Measurements from ENCODE around the gene TFAP2D. TPM values are rescaled to one million over a fixed set of nuclear protein-coding genes. Genes with fewer than 3 reads are reported as not detected.

Gene TFAP2D
- total RNA-seq, 1 experiment from 2014 or later = not detected

DNA sequence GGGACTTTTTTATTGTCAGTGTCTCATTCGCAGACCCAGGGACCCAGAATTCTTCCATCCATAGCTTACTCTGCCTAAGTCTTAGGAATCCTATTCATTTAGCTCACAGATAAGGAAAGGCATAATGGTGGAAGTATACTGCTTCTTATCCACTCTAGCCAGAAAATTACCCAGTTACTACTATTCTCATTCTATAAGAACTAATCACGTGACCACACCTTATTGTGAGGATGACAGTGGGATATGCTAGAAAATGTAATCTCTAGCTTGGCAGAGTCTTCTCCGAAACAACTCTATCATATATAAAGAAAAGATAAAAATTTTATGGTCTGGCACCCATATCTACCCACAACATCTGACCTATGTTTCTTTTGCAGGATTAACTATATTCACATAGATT is 21.2 kb downstream of the TFAP2D start:
- Mint-ChIP-seq H3K27ac (ENCODE audit: unreplicated experiment) (no peak overlapping the region), H3K4me3 (ENCODE audit: unreplicated experiment) (no peak overlapping the region), H3K4me1 (ENCODE audit: low read depth, unreplicated experiment) (no peaks in the 10 kb centered on the region), H3K27me3 (ENCODE audit: insufficient read depth, unreplicated experiment) (no peaks in the 10 kb centered on the region), H3K9me3 (ENCODE audit: unreplicated experiment) (no peaks in the 10 kb centered on the region), H3K36me3 (ENCODE audit: insufficient read depth, unreplicated experiment) (no peaks in the 10 kb centered on the region)
- POLR2A ChIA-PET = no interaction called here
- H3K27me3 ChIP-seq (replicated peaks; ENCODE audit: control insufficient read depth, insufficient read depth, low read length) = no peaks in the 10 kb centered on the region
- no TSS peak for BruUV-seq (replicated peaks)
- intact Hi-C loops (cut with micrococcal nuclease; ENCODE audit: unreplicated experiment) = no loop called here
- TF ChIP-seq, protein P1, sequence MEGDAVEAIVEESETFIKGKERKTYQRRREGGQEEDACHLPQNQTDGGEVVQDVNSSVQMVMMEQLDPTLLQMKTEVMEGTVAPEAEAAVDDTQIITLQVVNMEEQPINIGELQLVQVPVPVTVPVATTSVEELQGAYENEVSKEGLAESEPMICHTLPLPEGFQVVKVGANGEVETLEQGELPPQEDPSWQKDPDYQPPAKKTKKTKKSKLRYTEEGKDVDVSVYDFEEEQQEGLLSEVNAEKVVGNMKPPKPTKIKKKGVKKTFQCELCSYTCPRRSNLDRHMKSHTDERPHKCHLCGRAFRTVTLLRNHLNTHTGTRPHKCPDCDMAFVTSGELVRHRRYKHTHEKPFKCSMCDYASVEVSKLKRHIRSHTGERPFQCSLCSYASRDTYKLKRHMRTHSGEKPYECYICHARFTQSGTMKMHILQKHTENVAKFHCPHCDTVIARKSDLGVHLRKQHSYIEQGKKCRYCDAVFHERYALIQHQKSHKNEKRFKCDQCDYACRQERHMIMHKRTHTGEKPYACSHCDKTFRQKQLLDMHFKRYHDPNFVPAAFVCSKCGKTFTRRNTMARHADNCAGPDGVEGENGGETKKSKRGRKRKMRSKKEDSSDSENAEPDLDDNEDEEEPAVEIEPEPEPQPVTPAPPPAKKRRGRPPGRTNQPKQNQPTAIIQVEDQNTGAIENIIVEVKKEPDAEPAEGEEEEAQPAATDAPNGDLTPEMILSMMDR (IDR thresholded peaks at IDR 0.05; ENCODE audit: insufficient read depth in 1 of 2, low read depth in 1 of 2, low read length in 1 of 2, severe bottlenecking in 1 of 2, unreplicated experiment in 1 of 2) = no peak
- no peaks in the 10 kb centered on the region for H3K4me1 ChIP-seq
- no peak overlapping the region for H3K4me3 ChIP-seq (ENCODE audit: low read depth, low read length)
- no peaks in the 10 kb centered on the region for H3K36me3 ChIP-seq (ENCODE audit: control insufficient read depth, insufficient read depth, low read length)
- CTCF ChIA-PET = no interaction called here
- no peak for DNase-seq
- no peaks in the 10 kb centered on the region for H3K9me3 ChIP-seq

DNA sequence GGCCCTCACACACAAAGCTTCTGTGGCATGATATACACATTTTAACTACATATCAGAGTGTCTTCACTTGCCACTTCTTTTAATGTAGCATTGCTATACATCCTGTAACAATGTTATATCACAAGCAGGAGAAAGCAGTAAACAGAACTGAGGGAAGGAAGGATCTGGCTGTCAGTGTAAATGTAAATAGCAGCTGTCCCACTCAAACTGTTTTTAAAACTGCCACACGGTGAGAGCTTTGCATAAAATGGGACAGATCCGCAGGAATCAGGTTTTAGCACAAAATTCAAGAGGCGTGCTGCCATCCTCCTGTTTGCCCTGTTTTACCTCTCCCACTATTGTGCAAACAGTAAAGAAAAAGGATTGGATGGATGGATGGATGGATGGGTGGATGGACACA is 28.8 kb downstream of the TFAP2D start:
- Mint-ChIP-seq H3K9me3 (ENCODE audit: unreplicated experiment) (no peaks in the 10 kb centered on the region), H3K4me3 (ENCODE audit: unreplicated experiment) (no peak overlapping the region), H3K27me3 (ENCODE audit: insufficient read depth, unreplicated experiment) (no peaks in the 10 kb centered on the region), H3K4me1 (ENCODE audit: low read depth, unreplicated experiment) (no peaks in the 10 kb centered on the region), H3K36me3 (ENCODE audit: insufficient read depth, unreplicated experiment) (no peaks in the 10 kb centered on the region), H3K27ac (ENCODE audit: unreplicated experiment) (no peak overlapping the region)
- no peak for DNase-seq
- Histone ChIP-seq H3K4me1 (no peaks in the 10 kb centered on the region), H3K36me3 (ENCODE audit: control insufficient read depth, insufficient read depth, low read length) (no peaks in the 10 kb centered on the region), H3K4me3 (ENCODE audit: low read depth, low read length) (no peak overlapping the region), H3K27me3 (replicated peaks; ENCODE audit: control insufficient read depth, insufficient read depth, low read length) (no peaks in the 10 kb centered on the region), H3K9me3 (no peaks in the 10 kb centered on the region)
- BruUV-seq (replicated peaks) = no TSS peak
- CTCF ChIA-PET = no interaction called here
- POLR2A ChIA-PET = no interaction called here
- intact Hi-C loops (cut with micrococcal nuclease; ENCODE audit: unreplicated experiment) = no loop called here
- TF ChIP-seq, protein P1 (IDR thresholded peaks at IDR 0.05; ENCODE audit: insufficient read depth in 1 of 2, low read depth in 1 of 2, low read length in 1 of 2, severe bottlenecking in 1 of 2, unreplicated experiment in 1 of 2) = no peak

DNA sequence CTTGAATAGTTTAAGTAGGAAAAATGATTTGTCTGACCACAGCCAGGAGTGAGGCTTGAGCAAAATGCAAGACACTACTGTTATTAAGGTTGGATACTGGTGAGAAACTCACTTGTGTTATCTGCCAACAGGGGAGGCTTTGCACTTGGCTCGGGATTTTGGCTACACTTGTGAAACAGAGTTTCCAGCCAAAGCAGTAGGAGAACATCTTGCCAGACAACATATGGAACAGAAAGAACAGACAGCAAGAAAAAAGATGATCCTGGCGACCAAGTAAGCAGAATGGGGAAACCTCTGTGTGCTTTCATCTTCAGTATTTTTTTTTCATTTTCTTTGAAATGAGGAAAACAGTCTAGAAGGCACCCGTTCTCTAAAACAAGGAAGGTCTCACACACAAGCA is 31.6 kb downstream of the TFAP2D start:
- intact Hi-C loops (cut with micrococcal nuclease; ENCODE audit: unreplicated experiment) = no loop called here
- Mint-ChIP-seq H3K4me3 (ENCODE audit: unreplicated experiment) (no peak overlapping the region), H3K27ac (ENCODE audit: unreplicated experiment) (no peak overlapping the region), H3K4me1 (ENCODE audit: low read depth, unreplicated experiment) (no peaks in the 10 kb centered on the region), H3K9me3 (ENCODE audit: unreplicated experiment) (no peaks in the 10 kb centered on the region), H3K27me3 (ENCODE audit: insufficient read depth, unreplicated experiment) (no peaks in the 10 kb centered on the region), H3K36me3 (ENCODE audit: insufficient read depth, unreplicated experiment) (no peaks in the 10 kb centered on the region)
- Histone ChIP-seq H3K9me3 (no peaks in the 10 kb centered on the region), H3K36me3 (ENCODE audit: control insufficient read depth, insufficient read depth, low read length) (no peaks in the 10 kb centered on the region), H3K4me1 (no peaks in the 10 kb centered on the region), H3K27me3 (replicated peaks; ENCODE audit: control insufficient read depth, insufficient read depth, low read length) (no peaks in the 10 kb centered on the region), H3K4me3 (ENCODE audit: low read depth, low read length) (no peak overlapping the region)
- DNase-seq = no peak
- ChIA-PET CTCF (no interaction called here), POLR2A (no interaction called here)
- TF ChIP-seq, protein P1 (IDR thresholded peaks at IDR 0.05; ENCODE audit: insufficient read depth in 1 of 2, low read depth in 1 of 2, low read length in 1 of 2, severe bottlenecking in 1 of 2, unreplicated experiment in 1 of 2) = no peak
- no TSS peak for BruUV-seq (replicated peaks)

Measured in Caco-2 (cell line).